ENCODE data around the gene KCNE2. TPM values are rescaled to one million over a fixed set of nuclear protein-coding genes. Genes with fewer than 3 reads are reported as not detected.
"Not testable (repeated sequence)": the region's sequence is repeated elsewhere in the genome, so short reads cannot be mapped to it uniquely, and the experiment has no call there.

The KCNE2 gene
- total and polyA plus RNA-seq, 9 donors, result 0.22 to 0.83 (median 0.48) TPM

DNA sequence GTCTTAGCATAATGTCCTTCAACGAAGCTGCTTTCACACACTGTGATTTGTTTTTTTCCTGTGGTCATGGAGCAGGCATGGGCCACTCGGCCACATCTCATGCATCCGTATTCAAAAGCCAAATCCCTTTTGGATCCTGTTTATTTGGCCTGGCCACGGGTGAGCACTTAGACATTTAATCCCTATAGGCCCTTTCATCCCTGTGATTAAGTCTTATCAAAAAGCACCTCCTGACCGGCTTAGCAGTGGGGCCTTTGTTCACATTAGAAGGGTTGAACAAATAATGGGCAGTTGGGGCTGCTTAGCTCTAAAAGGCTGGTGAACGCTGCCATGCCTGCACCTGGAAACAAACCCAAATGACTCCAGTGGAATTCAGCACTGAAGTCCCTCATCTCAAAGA, 2.0 kb downstream of the KCNE2 start:
- no peak for DNase-seq
- no peaks in the 10 kb centered on the region for H3K9me3 ChIP-seq (replicated peaks; ENCODE audit: control insufficient read depth, low read depth, low read length)
- WGBS (ENCODE audit: insufficient coverage), result 100% methylated on average over 3 of the region's 6 CpGs
- no peaks in the 10 kb centered on the region for H3K27me3 ChIP-seq (ENCODE audit: control insufficient read depth, insufficient read depth, low read length)
- H3K36me3 ChIP-seq (ENCODE audit: control insufficient read depth, insufficient read depth, low read length), result no peaks in the 10 kb centered on the region
- H3K4me3 ChIP-seq (ENCODE audit: low read length), result no peak overlapping the region
- H3K4me1 ChIP-seq (ENCODE audit: control insufficient read depth, insufficient read depth, low read length), result no peaks in the 10 kb centered on the region
- no peak overlapping the region for H3K27ac ChIP-seq (ENCODE audit: low read length)

DNA sequence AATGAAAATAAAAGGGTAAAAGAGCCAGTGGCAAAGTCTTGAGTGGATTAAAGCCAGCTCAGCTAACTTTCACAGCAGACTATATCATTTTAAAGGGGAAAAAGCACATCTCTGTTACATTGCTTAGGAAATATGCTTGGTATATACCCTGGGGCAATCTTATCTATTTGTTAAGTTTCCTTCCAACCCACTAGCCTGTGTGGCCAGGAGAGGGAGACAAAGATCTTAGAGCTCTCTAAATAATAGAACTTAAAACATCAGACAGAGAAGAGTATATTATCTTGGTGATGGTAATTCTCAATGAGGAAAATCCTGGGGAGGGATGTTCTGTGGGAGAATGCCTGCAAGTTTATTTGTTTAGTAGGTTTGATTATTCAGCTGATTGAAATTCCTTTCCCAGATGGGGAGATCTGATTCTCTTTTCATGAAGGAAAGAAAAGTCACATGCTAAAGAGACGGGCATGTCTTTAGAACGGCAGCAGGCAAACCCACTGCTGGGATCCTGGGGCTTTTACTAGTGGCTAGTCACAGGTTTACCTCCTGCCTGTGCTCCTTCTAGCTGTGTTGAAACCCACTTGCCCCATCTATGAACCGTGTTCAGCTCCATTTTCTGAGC, 3.6 kb downstream of the KCNE2 start:
- Histone ChIP-seq H3K36me3 (ENCODE audit: control insufficient read depth, insufficient read depth, low read length) (no peaks in the 10 kb centered on the region), H3K27me3 (ENCODE audit: control insufficient read depth, insufficient read depth, low read length) (no peaks in the 10 kb centered on the region), H3K4me3 (ENCODE audit: low read length) (no peak overlapping the region), H3K4me1 (ENCODE audit: control insufficient read depth, insufficient read depth, low read length) (no peaks in the 10 kb centered on the region), H3K27ac (ENCODE audit: low read length) (no peak overlapping the region), H3K9me3 (replicated peaks; ENCODE audit: control insufficient read depth, low read depth, low read length) (no peaks in the 10 kb centered on the region)
- peak; percentile 68 for DNase-seq
- 72% methylated on average over 3 of the region's 3 CpGs for WGBS (ENCODE audit: insufficient coverage)

DNA sequence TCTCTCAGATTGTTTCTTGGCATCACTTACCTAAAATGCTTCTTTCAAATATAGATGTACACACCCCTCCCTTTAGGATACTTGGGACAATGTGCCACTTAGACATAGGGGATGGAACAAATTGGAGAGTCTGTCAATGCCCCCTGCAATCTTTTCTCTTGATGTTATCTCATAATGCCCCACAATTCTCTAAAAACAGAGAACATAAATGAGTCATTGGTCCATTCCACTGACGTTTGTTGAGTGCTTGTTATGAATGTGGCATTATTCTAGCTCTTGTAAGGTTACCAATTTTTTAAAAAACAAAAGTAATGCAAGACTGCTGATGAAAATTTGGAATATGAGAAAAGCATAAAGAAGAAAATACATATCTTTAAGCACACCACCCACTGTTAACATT, 5.9 kb downstream of the KCNE2 start:
- Histone ChIP-seq H3K27me3 (ENCODE audit: control insufficient read depth, insufficient read depth, low read length) (no peaks in the 10 kb centered on the region), H3K4me3 (ENCODE audit: low read length) (no peak overlapping the region)

DNA sequence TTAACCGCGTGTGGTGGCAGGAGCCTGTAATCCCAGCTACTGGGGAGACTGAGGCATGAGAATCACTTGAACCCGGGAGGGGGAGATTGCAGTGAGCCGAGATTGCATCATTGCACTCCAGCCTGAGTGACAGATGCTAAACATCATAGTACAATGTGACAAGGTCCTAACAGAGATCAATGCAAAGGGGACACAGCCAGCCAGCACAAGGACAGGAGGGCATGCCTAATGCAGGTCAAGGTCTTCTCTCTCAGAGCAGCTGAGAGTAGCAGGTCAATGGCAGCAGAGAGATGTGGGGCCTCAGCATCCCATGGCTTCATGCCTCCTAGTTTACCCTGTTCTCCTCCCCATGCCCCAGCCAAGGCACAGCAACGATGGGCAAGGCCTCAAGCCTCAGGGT, 8.5 kb downstream of the KCNE2 start:
- Histone ChIP-seq H3K27ac (ENCODE audit: low read length) (no peak overlapping the region), H3K4me1 (ENCODE audit: control insufficient read depth, insufficient read depth, low read length) (no peaks in the 10 kb centered on the region), H3K27me3 (ENCODE audit: control insufficient read depth, insufficient read depth, low read length) (no peaks in the 10 kb centered on the region), H3K9me3 (replicated peaks; ENCODE audit: control insufficient read depth, low read depth, low read length) (no peaks in the 10 kb centered on the region), H3K36me3 (ENCODE audit: control insufficient read depth, insufficient read depth, low read length) (no peaks in the 10 kb centered on the region), H3K4me3 (ENCODE audit: low read length) (no peak overlapping the region)
- 94% methylated on average over 2 of the region's 5 CpGs for WGBS (ENCODE audit: insufficient coverage)
- no peak for DNase-seq

More for the DNA sequence above, 5.9 kb downstream of the KCNE2 start:
- no CpG with 5 or more reads among the region's 1 CpG for WGBS (ENCODE audit: insufficient coverage)
- Histone ChIP-seq H3K4me1 (ENCODE audit: control insufficient read depth, insufficient read depth, low read length) (no peaks in the 10 kb centered on the region), H3K9me3 (replicated peaks; ENCODE audit: control insufficient read depth, low read depth, low read length) (no peaks in the 10 kb centered on the region), H3K36me3 (ENCODE audit: control insufficient read depth, insufficient read depth, low read length) (no peaks in the 10 kb centered on the region), H3K27ac (ENCODE audit: low read length) (no peak overlapping the region)
- no peak for DNase-seq

DNA sequence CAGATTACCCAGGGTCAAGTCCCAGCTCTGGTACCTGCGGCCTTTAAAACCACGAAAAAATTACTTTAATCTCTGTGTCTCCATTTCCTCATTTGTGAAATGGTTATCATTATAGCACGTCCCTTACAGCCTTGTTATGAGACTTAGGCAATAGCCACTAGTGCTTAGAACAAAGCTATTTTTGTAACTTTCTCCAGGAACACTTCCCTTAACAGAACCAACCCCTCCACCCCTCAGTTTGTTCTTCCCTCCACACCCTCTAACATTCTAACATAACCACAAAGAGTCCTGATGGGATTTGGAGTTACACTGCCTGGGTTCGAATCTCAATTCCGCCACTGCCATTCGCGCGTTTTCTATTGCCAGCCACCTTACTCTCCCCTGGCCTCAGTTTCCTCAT, 10.7 kb downstream of the KCNE2 start:
- not testable (repeated sequence) for H3K27ac ChIP-seq (ENCODE audit: low read length); H3K4me3 ChIP-seq (ENCODE audit: low read length); DNase-seq; H3K4me1 ChIP-seq (ENCODE audit: control insufficient read depth, insufficient read depth, low read length); H3K9me3 ChIP-seq (replicated peaks; ENCODE audit: control insufficient read depth, low read depth, low read length); H3K36me3 ChIP-seq (ENCODE audit: control insufficient read depth, insufficient read depth, low read length); H3K27me3 ChIP-seq (ENCODE audit: control insufficient read depth, insufficient read depth, low read length)
- WGBS (ENCODE audit: insufficient coverage), result no CpG with 5 or more reads among the region's 8 CpGs

DNA sequence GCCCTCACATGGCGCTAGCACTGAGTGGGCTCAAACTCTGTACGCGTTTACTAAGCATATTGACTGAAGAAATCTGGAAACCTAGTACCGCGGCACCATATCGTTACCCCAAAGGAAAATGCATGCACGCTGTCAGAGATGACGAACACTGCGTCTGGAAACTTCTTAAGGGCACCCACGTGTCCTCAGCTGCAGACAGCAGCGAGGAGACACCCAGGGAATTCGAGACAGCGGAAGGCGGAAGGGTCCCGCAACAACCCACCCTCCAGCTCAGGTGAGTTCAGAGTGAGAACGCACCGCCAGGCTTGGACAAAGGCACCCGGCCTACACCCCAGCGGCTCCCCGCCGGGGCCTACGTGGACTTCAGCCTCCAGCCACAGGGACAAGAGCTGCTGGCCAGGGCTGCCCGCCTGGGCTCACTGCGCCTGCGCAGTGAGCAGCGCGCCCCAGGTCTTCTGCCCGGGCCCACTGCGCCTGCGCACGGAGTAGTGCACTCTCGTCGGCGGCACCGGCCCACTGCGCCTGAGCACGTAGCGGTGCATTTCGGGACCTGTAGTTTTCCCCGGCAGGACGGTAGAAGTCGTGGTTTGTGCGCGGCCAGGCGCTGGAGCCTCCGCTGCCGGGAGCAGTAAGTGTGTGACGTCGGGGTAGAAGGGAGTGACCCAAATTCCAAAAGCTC, 11.3 kb downstream of the KCNE2 start, which contains the start of gene SMIM11:
TSS of gene SMIM11 (plus strand) at position 568 of the 679 bp plus-strand sequence. CDS start 3,998 bp downstream, outside the sequence.
- not testable (repeated sequence) for H3K36me3 ChIP-seq (ENCODE audit: control insufficient read depth, insufficient read depth, low read length); H3K4me1 ChIP-seq (ENCODE audit: control insufficient read depth, insufficient read depth, low read length); H3K9me3 ChIP-seq (replicated peaks; ENCODE audit: control insufficient read depth, low read depth, low read length); H3K27me3 ChIP-seq (ENCODE audit: control insufficient read depth, insufficient read depth, low read length); DNase-seq; H3K27ac ChIP-seq (ENCODE audit: low read length); H3K4me3 ChIP-seq (ENCODE audit: low read length)
- WGBS (ENCODE audit: insufficient coverage), result no CpG with 5 or more reads among the region's 49 CpGs

DNA sequence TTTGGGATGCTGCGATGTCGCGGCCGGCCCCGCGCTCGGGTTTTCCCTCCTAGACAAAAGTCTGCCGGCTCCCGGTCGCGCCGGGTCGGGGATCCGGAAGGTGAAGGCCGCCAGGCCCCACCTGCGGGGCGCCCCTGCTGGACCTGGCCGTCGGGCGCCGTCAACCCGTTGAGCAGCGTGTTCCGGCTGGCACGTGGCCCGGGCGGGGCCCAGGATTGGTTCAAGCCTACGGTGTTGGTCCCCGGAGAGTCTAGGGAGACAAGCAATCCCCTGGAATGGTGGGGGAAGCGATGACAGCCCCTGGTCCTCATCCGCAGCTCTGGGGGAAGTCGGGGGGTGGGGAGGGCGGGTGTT, 11.8 kb downstream of the KCNE2 start:
- no CpG with 5 or more reads among the region's 33 CpGs for WGBS (ENCODE audit: insufficient coverage)
- not testable (repeated sequence) for DNase-seq; H3K9me3 ChIP-seq (replicated peaks; ENCODE audit: control insufficient read depth, low read depth, low read length); H3K27ac ChIP-seq (ENCODE audit: low read length); H3K4me3 ChIP-seq (ENCODE audit: low read length); H3K36me3 ChIP-seq (ENCODE audit: control insufficient read depth, insufficient read depth, low read length); H3K4me1 ChIP-seq (ENCODE audit: control insufficient read depth, insufficient read depth, low read length); H3K27me3 ChIP-seq (ENCODE audit: control insufficient read depth, insufficient read depth, low read length)

DNA sequence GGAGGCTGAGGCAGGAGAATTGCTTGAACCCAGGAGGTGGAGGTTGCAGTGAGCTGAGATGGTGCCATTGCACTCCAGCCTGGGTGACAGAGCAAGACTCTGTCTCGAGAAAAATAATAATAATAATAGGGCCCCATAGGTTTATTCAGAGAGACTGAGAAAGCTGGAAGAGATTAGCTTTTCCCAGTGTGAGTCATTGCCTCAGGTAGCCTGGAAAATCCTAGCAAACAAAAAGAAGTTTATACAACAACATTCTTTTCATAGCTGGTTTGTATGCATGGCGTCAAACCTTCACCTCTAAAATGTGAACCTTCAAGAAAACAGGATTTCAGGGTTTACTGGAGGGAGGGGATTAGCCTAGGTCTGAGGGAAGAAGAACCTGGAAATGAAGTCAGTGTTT, 19.3 kb downstream of the KCNE2 start:
- H3K27ac ChIP-seq (ENCODE audit: low read length); H3K4me3 ChIP-seq (ENCODE audit: low read length); H3K4me1 ChIP-seq (ENCODE audit: control insufficient read depth, insufficient read depth, low read length); H3K9me3 ChIP-seq (replicated peaks; ENCODE audit: control insufficient read depth, low read depth, low read length); H3K36me3 ChIP-seq (ENCODE audit: control insufficient read depth, insufficient read depth, low read length); DNase-seq; H3K27me3 ChIP-seq (ENCODE audit: control insufficient read depth, insufficient read depth, low read length): not testable (repeated sequence)
- WGBS (ENCODE audit: insufficient coverage), result no CpG with 5 or more reads among the region's 2 CpGs

DNA sequence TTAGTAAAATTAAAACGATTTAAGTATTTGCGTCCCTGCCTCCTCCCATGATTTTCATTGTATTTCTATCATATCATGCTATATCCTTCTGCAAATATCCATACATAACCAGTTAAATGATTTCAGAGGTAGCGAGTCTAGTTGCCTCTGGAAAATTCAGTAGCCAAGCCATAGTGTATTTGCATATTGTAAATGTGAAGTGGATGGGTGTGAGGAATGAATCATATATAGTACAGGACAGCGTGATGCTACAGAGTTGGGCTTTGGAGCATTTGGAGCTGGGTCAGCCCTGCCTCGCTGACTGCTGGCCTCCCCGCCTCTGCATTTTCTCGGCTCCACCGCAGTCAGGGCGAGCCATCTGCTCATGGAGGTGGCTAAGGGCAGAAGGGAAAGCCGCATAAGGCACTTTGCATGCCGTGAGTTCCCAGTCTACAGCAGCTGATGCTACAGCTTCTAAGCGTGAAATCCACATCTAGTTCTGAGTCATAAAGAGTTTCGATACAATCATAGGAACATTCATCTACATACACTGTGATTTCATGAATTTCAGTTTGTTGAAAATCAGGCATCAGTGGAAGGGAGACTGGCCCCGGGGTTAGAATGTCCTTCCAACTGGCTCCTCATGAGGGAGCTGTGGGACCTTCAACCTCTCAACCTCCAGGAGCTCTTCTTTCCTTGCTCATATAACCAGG, 20.1 kb downstream of the KCNE2 start:
- DNase-seq; H3K27ac ChIP-seq (ENCODE audit: low read length); H3K27me3 ChIP-seq (ENCODE audit: control insufficient read depth, insufficient read depth, low read length); H3K4me1 ChIP-seq (ENCODE audit: control insufficient read depth, insufficient read depth, low read length); H3K36me3 ChIP-seq (ENCODE audit: control insufficient read depth, insufficient read depth, low read length); H3K9me3 ChIP-seq (replicated peaks; ENCODE audit: control insufficient read depth, low read depth, low read length); H3K4me3 ChIP-seq (ENCODE audit: low read length): not testable (repeated sequence)
- no CpG with 5 or more reads among the region's 14 CpGs for WGBS (ENCODE audit: insufficient coverage)

DNA sequence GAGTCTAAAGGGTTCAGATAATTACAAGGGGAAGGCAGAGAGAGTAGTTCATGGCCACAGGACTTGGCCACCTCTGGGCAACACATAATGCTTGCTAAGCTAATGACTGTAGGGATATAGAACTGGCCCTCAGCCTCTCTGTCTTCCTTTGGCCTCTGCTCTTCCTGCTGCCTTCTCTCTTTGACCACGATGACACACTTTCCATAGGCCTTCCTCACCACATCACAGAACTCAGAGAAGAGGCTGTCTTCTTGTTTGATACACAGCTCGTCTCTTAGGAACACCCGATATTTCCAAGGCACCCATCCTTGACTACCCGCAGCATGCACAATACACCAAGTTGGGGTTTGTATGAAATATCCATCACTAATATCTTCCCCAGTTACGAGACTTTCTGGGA, 36.7 kb downstream of the KCNE2 start:
- H3K27ac ChIP-seq (ENCODE audit: low read length); H3K27me3 ChIP-seq (ENCODE audit: control insufficient read depth, insufficient read depth, low read length); H3K36me3 ChIP-seq (ENCODE audit: control insufficient read depth, insufficient read depth, low read length); H3K9me3 ChIP-seq (replicated peaks; ENCODE audit: control insufficient read depth, low read depth, low read length); DNase-seq; H3K4me3 ChIP-seq (ENCODE audit: low read length); H3K4me1 ChIP-seq (ENCODE audit: control insufficient read depth, insufficient read depth, low read length): not testable (repeated sequence)
- WGBS (ENCODE audit: insufficient coverage), result no CpG with 5 or more reads among the region's 5 CpGs
